Occipital lobe (tissue), 2 donors: ENCODE results near the gene CLIC4. TPM values are rescaled to one million over a fixed set of nuclear protein-coding genes. Genes with fewer than 3 reads are reported as not detected.
"Not testable (repeated sequence)": the region's sequence is repeated elsewhere in the genome, so short reads cannot be mapped to it uniquely, and the experiment has no call there.

Experiments used
- DNase-seq: peaks from one replicate; lab custom pipeline; 2025; lab: John Stamatoyannopoulos, UW
- total RNA-seq: library from RNA; depleted of rRNA; stranded (reverse); fragments of >200 nt; gene quantifications from one replicate; pipeline ENCODE4 v1.2.3, GENCODE V29; 2014

Gene CLIC4
- total RNA-seq, 1 donor from 2014 or later = 96.7 TPM

DNA sequence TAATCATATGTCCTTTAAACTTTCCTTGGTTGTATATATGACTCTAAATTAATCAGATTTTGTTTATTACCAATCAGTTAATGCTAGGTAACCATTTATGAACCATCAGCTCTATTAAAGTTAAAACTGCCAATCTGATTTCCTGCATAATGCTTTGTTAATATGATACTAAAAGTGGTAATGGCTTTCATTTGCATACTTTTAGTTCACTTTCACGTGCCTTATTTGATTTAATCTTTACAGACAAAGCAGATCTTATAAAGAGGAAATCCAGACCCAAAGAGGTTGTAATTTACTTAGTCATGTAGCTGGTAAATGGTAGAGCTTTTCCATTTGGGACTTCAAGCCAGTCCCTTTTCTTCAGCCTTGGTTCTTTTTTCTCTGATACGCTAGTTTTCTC lies 61.3 kb downstream of the CLIC4 start:
- DNase-seq = no peak

DNA sequence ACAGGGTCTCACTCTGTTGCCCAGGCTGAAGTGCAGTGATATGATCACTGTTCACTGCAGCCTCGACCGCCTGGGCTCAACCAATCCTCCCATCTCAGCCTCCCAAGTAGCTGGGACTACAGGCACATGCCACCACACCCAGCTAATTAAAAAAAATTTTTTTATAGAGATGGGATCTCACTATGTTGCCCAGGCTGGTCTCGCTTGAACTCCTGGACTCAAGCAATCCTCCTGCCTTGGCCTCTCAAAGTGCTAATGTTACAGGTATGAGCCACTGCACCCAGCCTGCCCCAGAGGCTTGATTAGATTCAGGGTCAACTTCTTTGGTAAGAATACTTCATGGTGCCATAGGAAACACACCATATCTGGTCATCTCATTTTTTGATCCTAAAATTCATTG lies 66.2 kb downstream of the CLIC4 start:
- DNase-seq = not testable (repeated sequence)

DNA sequence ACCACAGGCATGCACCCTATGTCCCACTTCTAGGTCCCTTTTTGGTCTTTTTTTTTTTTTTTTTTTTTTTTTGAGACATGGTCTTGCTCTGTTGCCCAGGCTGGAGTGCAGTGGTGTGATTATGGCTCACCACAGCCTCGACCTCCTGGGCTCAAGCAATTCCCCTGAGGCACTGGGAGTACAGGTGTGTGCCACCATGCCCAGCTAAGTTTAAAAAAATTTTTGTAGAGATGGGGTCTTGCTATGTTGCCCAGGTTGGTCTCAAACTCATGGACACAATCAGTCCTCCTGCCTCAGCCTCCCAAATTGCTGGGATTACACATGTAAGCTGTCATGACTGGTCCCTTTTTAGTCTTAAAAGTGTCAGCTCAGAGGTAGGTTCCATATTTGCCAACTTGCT lies 75.0 kb downstream of the CLIC4 start:
- DNase-seq = not testable (repeated sequence)

GRCh38 chr1:24822887-24823286 lies 77.6 kb downstream of the CLIC4 start:
- no peak for DNase-seq

- not testable (repeated sequence) for DNase-seq
These were observed 78.2 kb downstream of the CLIC4 start for GRCh38 chr1:24823486-24823885.

- no peak for DNase-seq
These were observed 79.9 kb downstream of the CLIC4 start for GRCh38 chr1:24825174-24825573.

- DNase-seq = no peak
These were observed 81.3 kb downstream of the CLIC4 start for GRCh38 chr1:24826510-24826909.

DNA sequence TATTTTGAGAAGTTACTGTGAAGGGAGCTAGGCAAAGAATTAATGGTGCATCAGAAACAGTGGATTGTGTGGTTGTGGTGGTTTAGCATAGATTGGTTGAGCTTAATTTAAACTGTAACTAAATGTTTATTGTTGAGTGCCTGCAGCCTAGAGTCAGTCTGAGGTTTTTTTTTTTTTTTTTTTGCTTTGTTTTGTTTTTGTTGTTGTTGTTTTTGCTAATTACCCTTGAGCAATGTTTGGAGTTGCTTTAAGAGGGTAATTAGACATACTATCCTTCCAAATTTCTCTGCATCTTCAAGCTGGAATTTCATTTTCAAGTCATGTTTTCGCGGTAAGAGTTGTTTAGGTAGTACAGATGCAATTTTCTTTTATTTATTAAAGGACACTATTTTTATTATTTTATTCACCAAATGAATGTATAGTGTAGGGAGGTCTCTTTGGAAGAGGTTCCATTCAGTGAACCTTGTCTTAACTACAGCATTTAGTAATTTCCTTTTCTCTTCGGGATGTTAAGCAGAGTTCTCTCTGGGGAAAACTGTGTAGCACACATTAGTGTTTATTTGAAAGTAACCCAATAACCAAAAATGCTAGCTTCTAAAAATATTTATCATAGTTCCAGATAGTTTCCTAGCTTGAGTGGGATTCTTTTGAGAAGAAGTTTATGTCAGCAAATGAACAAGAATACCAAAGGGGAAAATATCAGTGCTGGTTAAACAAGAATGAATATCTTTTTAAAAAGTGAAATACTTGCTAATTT lies 82.3 kb downstream of the CLIC4 start:
- no peak for DNase-seq

GRCh38 chr1:24828183-24828886 lies 83.1 kb downstream of the CLIC4 start:
- no peak for DNase-seq

- DNase-seq = no peak
These were observed 83.6 kb downstream of the CLIC4 start for GRCh38 chr1:24828887-24829192.

GRCh38 chr1:24830680-24831272 lies 85.5 kb downstream of the CLIC4 start:
- no peak for DNase-seq

GRCh38 chr1:24841593-24841992 lies 96.3 kb downstream of the CLIC4 start:
- no peak for DNase-seq

DNA sequence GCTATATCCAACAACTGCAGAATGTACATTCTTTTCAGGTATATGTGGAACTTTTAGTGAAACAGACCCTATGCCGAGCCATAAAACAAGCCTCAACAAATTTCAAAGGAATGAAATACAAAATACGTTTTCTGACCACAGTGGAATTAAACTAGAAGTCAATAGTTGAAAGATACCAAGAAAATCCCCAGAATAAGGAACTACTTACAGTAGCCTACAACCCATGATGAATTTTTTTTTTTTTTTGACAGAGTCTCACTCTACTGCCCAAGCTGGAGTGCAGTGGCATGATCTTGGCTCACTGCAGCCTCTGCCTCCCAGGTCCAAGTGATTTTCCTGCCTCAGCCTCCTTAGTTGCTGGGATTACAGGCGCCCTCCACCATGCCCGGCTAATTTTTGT lies 101.4 kb downstream of the CLIC4 start:
- no peak for DNase-seq

DNA sequence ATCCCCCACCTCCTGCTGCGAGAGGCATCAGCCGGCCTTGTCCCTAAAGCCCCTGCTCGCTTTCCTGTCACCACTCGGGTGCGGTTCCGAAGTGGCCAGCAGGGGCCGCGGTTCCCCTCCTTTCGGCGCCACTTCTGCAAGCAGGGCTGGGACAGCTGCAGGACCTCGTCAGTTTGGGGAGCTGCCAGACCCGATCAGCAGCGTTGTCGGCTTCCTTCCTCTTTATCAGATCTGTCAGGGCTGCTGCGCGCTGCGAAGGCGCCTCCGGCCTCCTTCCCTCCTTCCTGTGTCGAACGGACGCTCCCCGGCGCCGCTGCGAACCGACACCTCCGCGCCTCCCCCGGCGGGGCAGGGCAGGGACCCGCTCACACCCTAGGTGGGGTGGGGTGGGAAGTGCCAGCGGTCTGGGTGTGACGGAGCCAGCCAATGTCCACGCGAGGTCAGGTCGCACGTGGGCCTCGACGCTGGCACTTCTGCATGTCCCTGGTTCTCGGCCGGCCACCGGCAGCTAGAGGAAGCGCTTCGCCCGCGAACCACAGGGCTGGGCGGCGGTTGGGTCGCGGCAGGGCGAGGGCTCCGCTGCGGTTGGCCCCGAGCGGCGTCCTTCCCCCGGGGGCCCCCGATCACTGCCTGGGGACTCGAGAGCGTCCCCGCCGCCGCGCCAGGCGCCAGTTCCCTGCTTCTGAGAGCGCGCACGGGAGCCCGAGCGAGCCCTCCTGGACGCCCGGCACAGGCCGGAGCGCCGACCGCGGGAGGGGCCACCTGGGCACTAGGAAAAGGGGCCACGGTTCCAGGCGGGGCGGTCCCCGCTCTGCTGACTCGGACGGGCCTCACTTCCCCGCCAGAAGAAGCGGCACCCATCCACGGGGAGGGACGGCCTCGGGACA lies 103.0 kb downstream of the CLIC4 start:
- DNase-seq = peak; percentile 80

DNA sequence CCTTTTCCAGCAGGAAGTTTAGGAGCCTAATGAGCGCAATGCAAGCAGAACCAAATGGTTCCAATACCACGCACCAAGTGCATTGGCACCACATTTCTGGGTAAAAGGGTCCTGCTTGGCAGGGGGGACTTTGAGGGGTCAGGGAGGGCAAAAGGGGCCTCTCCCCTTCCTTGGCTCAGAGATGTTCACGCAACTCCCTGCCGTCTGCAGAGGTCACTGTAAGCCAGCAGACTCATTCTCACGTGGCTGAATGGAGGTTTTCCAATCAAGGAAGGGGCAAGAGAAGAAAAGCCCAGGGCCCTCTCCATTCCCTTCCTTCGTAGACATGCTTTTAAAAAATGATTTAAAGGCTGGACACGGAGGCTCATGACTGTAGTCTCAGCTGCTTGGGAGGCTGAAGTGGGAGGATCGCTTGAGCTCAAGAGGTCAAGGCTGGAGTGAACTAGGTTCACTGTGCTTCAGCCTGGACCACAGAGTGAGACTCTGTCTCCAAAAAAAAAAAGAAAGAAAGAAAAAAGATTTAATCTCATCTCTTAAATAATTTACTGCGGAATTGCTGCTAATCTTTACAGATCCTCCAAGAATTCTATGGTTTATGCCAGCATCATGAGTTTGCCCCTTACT lies 104.5 kb downstream of the CLIC4 start:
- DNase-seq = no peak

DNA sequence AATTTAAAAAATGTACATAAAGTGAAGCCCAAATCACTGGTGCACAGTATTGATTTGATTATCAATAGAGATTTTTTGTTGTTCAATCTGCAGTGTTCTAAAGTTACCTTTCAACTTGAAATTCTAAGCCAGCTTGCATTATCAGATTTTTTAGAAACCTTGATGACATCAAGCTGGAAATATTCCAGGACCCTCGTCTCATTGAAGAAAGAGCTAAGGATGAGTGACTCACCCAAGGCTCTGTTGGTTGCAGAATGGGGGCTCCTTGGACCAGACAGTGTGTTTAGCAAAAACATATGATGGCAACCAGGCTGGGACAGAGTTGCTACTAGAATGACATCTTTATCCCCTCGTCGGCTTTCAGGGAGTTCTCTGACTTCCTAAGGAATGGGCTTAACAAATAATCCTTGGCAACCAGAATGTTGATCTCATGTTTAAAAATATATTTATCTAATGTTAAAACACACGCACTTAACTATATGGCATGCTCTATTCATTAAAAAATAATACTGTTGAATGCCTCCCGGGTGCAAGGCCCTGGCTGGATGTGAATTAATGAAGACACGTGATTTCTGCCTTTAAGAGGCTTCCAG lies 105.2 kb downstream of the CLIC4 start:
- no peak for DNase-seq

- DNase-seq = no peak
These were observed 108.4 kb downstream of the CLIC4 start for GRCh38 chr1:24853649-24854048.

GRCh38 chr1:24855474-24855873 lies 110.2 kb downstream of the CLIC4 start:
- DNase-seq = no peak

GRCh38 chr1:24856787-24857506 lies 111.7 kb downstream of the CLIC4 start:
- DNase-seq = no peak

GRCh38 chr1:24857507-24858133 lies 112.4 kb downstream of the CLIC4 start:
- DNase-seq = no peak
